HL-60 (cell line): ENCODE results near the gene GABARAP.

Source experiments
- CTCF ChIP-seq: IDR thresholded peaks from one replicate; pipeline ENCODE4 v1.5.1; 2011; ENCODE audit warnings: low read length, control low read depth, inconsistent platforms; ENCODE audit not compliant: insufficient read depth
- POLR2AphosphoS5 ChIP-seq: IDR thresholded peaks from 2 replicates; pipeline ENCODE4 v1.6.1; 2012; ENCODE audit warnings: low read depth

- no peak for TF ChIP-seq CTCF
- TF ChIP-seq POLR2AphosphoS5 = no peak
Observed at GRCh38 chr17:7249214-7249613, 7.0 kb upstream of the GABARAP start.
